Common myeloid progenitor, CD34-positive (primary cell): ENCODE measurements around the gene ADCY5.

Source experiments
- CTCF ChIA-PET: fragments of 350-600 bp; sonication (Branson Sonifier 250); formaldehyde crosslinking; loops from one replicate; lab custom pipeline; 2021; ENCODE audit warnings: antibody characterized with exemption; lab: Charles Lee
- POLR2A ChIA-PET: fragments of 350-600 bp; sonication (Branson Sonifier 250); formaldehyde crosslinking; loops from one replicate; lab custom pipeline; 2021; ENCODE audit warnings: antibody characterized with exemption; lab: Charles Lee
- DNase-seq, 3 donors: peaks; one replicate each; pipeline versions ENCODE4 v3.0.0 to v3.0.0-alpha.2; 2013
- H3K27ac ChIP-seq, 2 experiments: 1 replicate in 1 of 2; 2 replicates in 1 of 2; pipeline ENCODE4 v1.7.0; 2013; ENCODE audit warnings: inconsistent platforms in 2 of 2, low read length in 2 of 2, mild to moderate bottlenecking in 2 of 2, low read depth in 1 of 2, moderate library complexity in 1 of 2; ENCODE audit not compliant: severe bottlenecking in 2 of 2, insufficient read depth in 1 of 2, poor library complexity in 1 of 2
- H3K27me3 ChIP-seq, 5 experiments: replicated peaks in 2 of 5; 1 replicate in 3 of 5; 2 replicates in 2 of 5; pipeline versions ENCODE4 v1.6.1 to v1.7.0; 2013; ENCODE audit warnings: low read length in 4 of 5, mild to moderate bottlenecking in 2 of 5, moderate library complexity in 2 of 5, inconsistent platforms in 1 of 5; ENCODE audit not compliant: insufficient read depth in 5 of 5, control insufficient read depth in 4 of 5
- H3K36me3 ChIP-seq, 4 experiments: 1 replicate in 2 of 4; 2 replicates in 2 of 4; pipeline versions ENCODE4 v1.6.1 to v1.7.0; 2013; ENCODE audit warnings: low read length in 3 of 4, control low read depth in 1 of 4, mild to moderate bottlenecking in 1 of 4; ENCODE audit not compliant: control insufficient read depth in 4 of 4, insufficient read depth in 4 of 4
- H3K4me1 ChIP-seq, 4 experiments: 1 replicate in 3 of 4; 2 replicates in 1 of 4; pipeline versions ENCODE4 v1.6.1 to v1.7.1; 2013; ENCODE audit warnings: low read length in 3 of 4, mild to moderate bottlenecking in 3 of 4, control low read depth in 1 of 4, inconsistent platforms in 1 of 4, moderate library complexity in 1 of 4; ENCODE audit not compliant: control insufficient read depth in 4 of 4, insufficient read depth in 4 of 4; ENCODE audit errors: control extremely low read depth in 1 of 4
- H3K4me3 ChIP-seq, 7 experiments: 1 replicate in 4 of 7; 2 replicates in 3 of 7; pipeline versions ENCODE4 v1.5.1 to v1.7.0; 2013; ENCODE audit warnings: mild to moderate bottlenecking in 7 of 7, low read length in 6 of 7, moderate library complexity in 6 of 7, inconsistent platforms in 2 of 7, low read depth in 2 of 7, control low read depth in 1 of 7; ENCODE audit not compliant: insufficient read depth in 4 of 7, control insufficient read depth in 1 of 7; ENCODE audit errors: extremely low read depth in 1 of 7
- H3K9me3 ChIP-seq, 5 experiments: 1 replicate in 4 of 5; 2 replicates in 1 of 5; pipeline versions ENCODE4 v1.6.1 to v1.7.1; 2013; ENCODE audit warnings: low read length in 4 of 5, mild to moderate bottlenecking in 2 of 5, inconsistent platforms in 1 of 5, low read depth in 1 of 5, moderate library complexity in 1 of 5; ENCODE audit not compliant: control insufficient read depth in 4 of 5, insufficient read depth in 2 of 5; ENCODE audit errors: control extremely low read depth in 1 of 5
- WGBS: methylation state at CpG from one replicate; pipeline ENCODE4 v1.1.5; 2013; ENCODE audit not compliant: insufficient coverage; 5-methylcytosine and 5-hydroxymethylcytosine counted together

The ADCY5 gene

GRCh38 chr3:123349566-123350435 lies 99.1 kb downstream of the ADCY5 start:
- ChIA-PET CTCF (no interaction called here), POLR2A (no interaction called here)
- peaks cover 0 to under 1% (median 0%) of the 10 kb centered on the region in 5 experiments for H3K9me3 ChIP-seq
- DNase-seq = no peak
- H3K36me3 ChIP-seq = no peaks in the 10 kb centered on the region
- H3K4me3 ChIP-seq = no peak overlapping the region
- H3K4me1 ChIP-seq = no peaks in the 10 kb centered on the region
- no peak overlapping the region for H3K27ac ChIP-seq
- 89% methylated on average over 12 of the region's 15 CpGs for WGBS
- peaks cover 0 to 20% (median 11%) of the 10 kb centered on the region in 5 experiments for H3K27me3 ChIP-seq

GRCh38 chr3:123349201-123349535 lies 99.7 kb downstream of the ADCY5 start:
- no peaks in the 10 kb centered on the region for H3K4me1 ChIP-seq
- H3K27ac ChIP-seq = no peak overlapping the region
- DNase-seq = no peak
- ChIA-PET POLR2A (no interaction called here), CTCF (no interaction called here)
- 82% methylated on average over 9 of the region's 9 CpGs for WGBS
- H3K4me3 ChIP-seq = no peak overlapping the region
- no peaks in the 10 kb centered on the region for H3K9me3 ChIP-seq
- H3K27me3 ChIP-seq = peaks cover 0 to 20% (median 11%) of the 10 kb centered on the region in 5 experiments
- H3K36me3 ChIP-seq = no peaks in the 10 kb centered on the region

GRCh38 chr3:123348471-123349200 lies 100.3 kb downstream of the ADCY5 start:
- ChIA-PET CTCF (no interaction called here), POLR2A (no interaction called here)
- Histone ChIP-seq H3K27me3 (peaks cover 0 to 20% (median 11%) of the 10 kb centered on the region in 5 experiments), H3K36me3 (no peaks in the 10 kb centered on the region), H3K4me3 (no peak overlapping the region), H3K9me3 (no peaks in the 10 kb centered on the region), H3K4me1 (no peaks in the 10 kb centered on the region), H3K27ac (no peak overlapping the region)
- no peak for DNase-seq
- 93% methylated on average over 11 of the region's 12 CpGs for WGBS

DNA sequence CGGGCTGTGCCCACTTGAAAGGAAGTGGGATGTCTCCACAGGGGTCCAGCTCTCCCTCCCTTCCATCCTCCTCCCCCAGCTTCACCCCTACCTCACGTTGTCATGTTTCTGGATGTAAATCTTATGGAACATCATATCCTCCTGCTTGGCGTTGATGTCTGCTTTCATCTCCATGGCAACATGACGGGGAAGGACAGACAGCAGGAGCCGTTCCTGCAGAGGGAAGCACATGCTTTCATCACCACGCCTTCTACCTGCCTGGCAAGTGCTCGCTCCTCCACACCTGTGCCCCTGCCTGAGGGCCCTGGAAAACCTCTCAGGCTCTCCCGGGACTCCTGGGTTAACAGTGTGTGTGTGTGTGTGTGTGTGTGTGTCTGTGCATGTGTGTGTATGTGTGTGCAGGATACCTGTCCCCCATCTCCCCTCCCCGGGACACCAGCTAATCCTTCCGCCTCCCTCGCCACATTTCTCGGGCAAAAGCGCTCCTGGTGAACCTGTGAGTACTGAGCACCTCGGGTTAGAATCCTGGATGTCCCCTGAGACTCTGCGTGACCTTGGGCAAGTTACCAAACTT lies 101.1 kb downstream of the ADCY5 start:
- H3K9me3 ChIP-seq = no peaks in the 10 kb centered on the region
- no peak overlapping the region for H3K27ac ChIP-seq
- peaks cover 0 to 20% (median 11%) of the 10 kb centered on the region in 5 experiments for H3K27me3 ChIP-seq
- H3K4me1 ChIP-seq = no peaks in the 10 kb centered on the region
- WGBS = 59% methylated on average over 9 of the region's 15 CpGs
- H3K4me3 ChIP-seq = no peak overlapping the region
- no peaks in the 10 kb centered on the region for H3K36me3 ChIP-seq
- ChIA-PET CTCF (no interaction called here), POLR2A (no interaction called here)
- peak in 2 of 3 donors; percentile 9 to 11 for DNase-seq

DNA sequence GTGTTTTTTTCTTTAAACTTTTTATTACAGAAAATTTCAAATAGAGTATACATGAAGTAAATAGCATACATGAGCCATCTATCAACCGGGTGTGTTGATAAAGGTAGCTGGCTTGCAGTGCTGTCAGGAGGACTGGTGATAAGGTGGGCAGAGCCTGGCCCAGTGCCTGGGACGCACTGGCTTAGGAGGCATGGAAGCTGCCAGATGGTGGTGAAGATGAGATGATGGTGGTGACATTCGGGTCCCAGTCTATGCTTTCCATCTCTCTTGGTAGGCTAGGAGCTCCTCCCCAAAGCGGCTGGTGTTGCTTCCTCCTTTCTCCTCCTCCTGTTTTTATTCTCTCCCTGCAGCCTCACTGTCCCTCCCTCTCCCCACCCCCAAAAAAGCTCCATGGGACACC lies 101.7 kb downstream of the ADCY5 start:
- Histone ChIP-seq H3K27me3 (peaks cover 0 to 20% (median 11%) of the 10 kb centered on the region in 5 experiments), H3K4me3 (no peak overlapping the region)
- POLR2A ChIA-PET = interaction anchor here (0.6 kb wide), 1 partner anchor 712 kb away, joined by 3 read pairs; no protein-coding TSS in a partner anchor

GRCh38 chr3:123346021-123346420 lies 102.9 kb downstream of the ADCY5 start:
- DNase-seq = no peak
- H3K4me3 ChIP-seq = no peak overlapping the region
- no peaks in the 10 kb centered on the region for H3K9me3 ChIP-seq
- H3K27ac ChIP-seq = no peak overlapping the region
- CTCF ChIA-PET = no interaction called here
- no peaks in the 10 kb centered on the region for H3K36me3 ChIP-seq
- peaks cover 0 to 20% (median 11%) of the 10 kb centered on the region in 5 experiments for H3K27me3 ChIP-seq
- 88% methylated on average over 8 of the region's 8 CpGs for WGBS
- POLR2A ChIA-PET = no interaction called here
- H3K4me1 ChIP-seq = no peaks in the 10 kb centered on the region

More for the DNA sequence above, 101.7 kb downstream of the ADCY5 start:
- Histone ChIP-seq H3K4me1 (no peaks in the 10 kb centered on the region), H3K9me3 (no peaks in the 10 kb centered on the region), H3K36me3 (no peaks in the 10 kb centered on the region), H3K27ac (no peak overlapping the region)
- no peak for DNase-seq
- CTCF ChIA-PET = no interaction called here
- 72% methylated on average over 3 of the region's 4 CpGs for WGBS
